Esophagus muscularis mucosa (tissue), 3 donors: ENCODE measurements around the gene TPM3.

Source experiments
- CTCF ChIP-seq, 3 experiments: fragments of 200-600 bp in 2 of 3; fragments of 450-650 bp in 1 of 3; sonication (generic) in 2 of 3; IDR thresholded peaks; one replicate each; pipeline ENCODE4 v1.5.1; 2017 to 2019; ENCODE audit warnings: antibody characterized with exemption in 3 of 3, mild to moderate bottlenecking in 2 of 3, moderate library complexity in 1 of 3
- POLR2A ChIP-seq: fragments of 450-650 bp; IDR thresholded peaks from one replicate; pipeline ENCODE4 v1.6.1; 2017; ENCODE audit warnings: antibody characterized with exemption, moderate library complexity, mild to moderate bottlenecking, low read depth
- POLR2AphosphoS5 ChIP-seq, 2 donors: sonication (generic); formaldehyde crosslinking; IDR thresholded peaks; one replicate each; pipeline ENCODE4 v1.6.1; 2017; ENCODE audit warnings: antibody characterized with exemption in 2 of 2

- TF ChIP-seq CTCF (IDR thresholded peaks at IDR 0.05), result no peak
- no peak for TF ChIP-seq POLR2A
- TF ChIP-seq POLR2AphosphoS5 (IDR thresholded peaks at IDR 0.05), result no peak
Observed at GRCh38 chr1:154178013-154178412, 13.9 kb downstream of the TPM3 start.
